Measurements from ENCODE around the gene SLC25A17.
"Not testable (repeated sequence)": the region's sequence is repeated elsewhere in the genome, so short reads cannot be mapped to it uniquely, and the experiment has no call there.

GRCh38 chr22:40826292-40826691 lies 7.1 kb upstream of the SLC25A17 start:
- TF ChIP-seq POLR2A (IDR thresholded peaks at IDR 0.05; ENCODE audit: low read length); GATA1 (IDR thresholded peaks at IDR 0.05; ENCODE audit: low read depth, low read length): not testable (repeated sequence)
